NCI-H460 (cell line): Measurements from ENCODE around the gene BBX. TPM values are rescaled to one million over a fixed set of nuclear protein-coding genes. Genes with fewer than 3 reads are reported as not detected.
"Not testable (repeated sequence)": the region's sequence is repeated elsewhere in the genome, so short reads cannot be mapped to it uniquely, and the experiment has no call there.

ENCODE experiments used
- DNase-seq: peaks from one replicate; pipeline ENCODE4 v3.0.0-alpha.2; 2016; ENCODE audit warnings: low read depth; ENCODE audit errors: extremely low read depth
- total RNA-seq: library from RNA; depleted of rRNA; stranded (reverse); fragments of >200 nt; shearing (Covaris generic); gene quantifications from 2 replicates; pipeline ENCODE4 v1.2.3, GENCODE V29; 2014; rRNA removed

BBX gene
- total RNA-seq, 1 experiment from 2014 or later: 44.0 TPM

DNA sequence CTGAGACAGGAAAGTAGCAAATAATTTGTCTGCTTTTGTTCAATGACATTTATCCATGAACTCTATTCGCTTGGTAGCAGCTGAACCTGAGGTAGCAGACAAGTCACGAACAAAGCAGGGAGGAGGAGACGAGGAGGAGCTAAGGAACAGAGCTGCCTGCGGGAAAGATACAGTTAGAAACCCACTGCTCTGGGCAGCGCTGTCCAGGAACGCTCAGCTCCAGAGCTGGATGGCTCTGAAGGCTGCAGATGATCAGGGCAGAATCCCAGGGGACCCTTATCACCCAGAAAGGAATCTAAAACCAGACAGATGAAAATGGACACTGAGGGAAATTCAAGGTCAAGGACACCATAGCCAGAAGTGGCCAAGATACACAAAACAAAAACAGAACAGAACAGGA lies 310.3 kb downstream of the BBX start:
- no peak for DNase-seq

DNA sequence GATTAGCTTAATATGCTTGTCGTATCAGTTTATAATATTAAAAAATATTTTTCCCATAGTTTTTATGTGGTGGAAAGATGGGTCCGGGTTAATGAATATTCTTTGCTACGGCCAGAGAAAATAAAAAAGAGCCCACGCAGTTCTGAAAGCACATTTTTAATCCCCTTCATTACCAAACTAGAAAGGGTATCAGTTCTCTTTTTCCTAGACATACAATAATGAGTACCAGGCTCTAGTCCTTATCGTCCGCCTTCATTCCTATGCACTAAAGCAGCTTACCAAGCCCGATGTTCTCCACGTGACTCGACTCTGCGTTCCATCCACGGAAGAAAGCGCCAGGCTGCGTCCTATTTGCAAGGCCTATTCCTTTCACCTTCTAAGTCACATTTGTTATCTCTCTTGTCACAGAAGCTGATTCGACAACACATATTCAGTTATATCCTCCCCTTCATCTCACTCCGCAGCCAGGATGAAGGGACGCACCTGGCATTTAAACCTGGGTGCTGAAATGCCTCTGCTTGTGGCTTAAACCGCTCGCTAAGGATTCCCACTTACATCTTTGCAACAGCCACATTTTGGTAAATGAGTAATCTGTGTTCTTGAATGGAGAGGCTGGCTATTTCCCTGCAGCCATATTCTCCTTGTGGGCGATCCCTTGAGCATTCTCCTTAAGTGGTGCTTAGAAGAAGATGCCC lies 311.1 kb downstream of the BBX start:
- no peak for DNase-seq

DNA sequence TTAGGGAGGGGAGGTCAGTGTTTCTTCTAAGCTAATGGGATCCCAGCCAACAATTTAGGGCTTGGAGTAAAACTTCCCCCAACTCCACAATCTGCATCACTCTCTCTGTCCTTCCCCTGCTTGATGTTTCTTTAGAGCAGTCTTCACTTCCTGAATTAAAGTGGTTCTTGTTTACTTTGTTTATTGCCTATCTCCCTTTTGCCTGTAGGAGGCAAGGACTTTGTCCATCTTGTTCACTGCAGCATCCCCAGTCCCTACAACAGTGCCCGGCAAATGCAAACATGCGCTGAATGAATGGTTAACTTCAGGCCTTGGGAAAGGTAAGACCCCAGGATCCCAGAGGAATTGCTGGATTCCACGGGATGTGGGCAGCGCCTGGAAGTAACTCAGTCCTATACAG lies 312.2 kb downstream of the BBX start:
- not testable (repeated sequence) for DNase-seq

DNA sequence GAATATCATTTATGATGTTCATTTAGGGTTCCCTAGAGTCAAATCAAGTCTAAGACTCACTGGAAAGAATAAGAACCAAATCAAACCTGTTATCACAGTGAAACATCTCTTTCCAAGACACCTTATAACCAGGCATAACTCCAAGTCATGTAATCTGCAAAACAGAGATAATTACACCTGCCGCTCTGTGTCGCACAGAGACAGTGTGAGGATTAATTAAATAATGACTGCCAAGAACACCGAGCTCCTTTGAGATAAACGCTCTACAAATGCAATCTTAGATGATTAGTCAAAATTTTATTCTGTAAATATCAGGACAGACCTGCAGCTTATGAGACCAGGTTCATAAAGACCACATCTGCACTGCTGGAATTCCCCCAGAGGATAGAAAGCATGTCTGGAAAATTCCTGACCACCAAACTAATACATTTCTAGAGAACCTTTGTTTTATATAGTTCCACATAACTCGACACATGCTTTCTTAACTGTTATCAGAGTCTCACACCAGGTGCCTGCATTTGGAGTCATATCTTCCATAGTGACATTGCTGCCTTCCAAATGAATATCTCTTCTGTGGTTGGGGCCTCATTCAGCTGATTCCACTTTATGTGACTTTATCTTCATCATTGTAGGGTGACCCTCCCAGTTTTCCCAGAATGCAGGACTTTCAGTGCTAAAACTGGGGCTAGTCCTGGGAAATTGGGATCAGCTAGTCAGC lies 315.3 kb downstream of the BBX start:
- no peak for DNase-seq

DNA sequence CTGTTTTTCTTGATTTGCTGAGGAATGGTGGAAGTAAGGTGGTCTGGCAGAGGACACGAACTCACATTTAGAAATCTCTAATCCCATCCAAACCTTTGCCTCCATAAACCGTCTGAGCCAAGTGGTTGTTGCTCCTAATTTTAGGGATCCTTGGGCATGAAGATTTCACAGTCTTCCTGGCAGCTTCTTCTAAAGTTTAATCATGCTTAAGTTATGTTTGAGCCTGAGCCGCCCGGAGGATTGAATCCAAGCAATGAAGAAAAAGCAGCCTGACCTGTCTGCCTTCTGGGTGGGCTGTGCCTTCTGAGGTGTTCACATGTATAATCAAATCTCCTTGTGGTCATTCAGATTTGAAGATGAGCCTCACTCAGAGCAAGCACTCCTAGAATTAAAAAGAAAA lies 319.1 kb downstream of the BBX start:
- no peak for DNase-seq

DNA sequence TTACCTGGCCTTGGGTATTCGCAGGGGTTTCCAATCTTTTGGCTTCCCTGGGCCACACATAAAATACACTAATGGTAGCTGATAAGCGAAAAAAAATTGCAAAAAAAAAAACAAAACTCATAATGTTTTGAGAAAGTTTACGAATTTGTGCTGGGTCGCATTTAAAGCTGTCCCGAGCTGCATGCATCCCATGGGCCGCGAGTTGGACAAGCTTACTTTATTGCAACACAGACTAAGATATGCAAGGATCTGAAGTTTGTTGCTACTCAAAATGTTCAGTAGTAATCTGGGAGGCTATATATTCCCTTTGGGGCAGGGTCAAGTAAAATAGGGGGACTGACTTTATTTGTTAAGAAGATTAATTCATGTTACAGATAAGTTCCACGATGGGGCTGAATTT lies 320.2 kb downstream of the BBX start:
- no peak for DNase-seq

DNA sequence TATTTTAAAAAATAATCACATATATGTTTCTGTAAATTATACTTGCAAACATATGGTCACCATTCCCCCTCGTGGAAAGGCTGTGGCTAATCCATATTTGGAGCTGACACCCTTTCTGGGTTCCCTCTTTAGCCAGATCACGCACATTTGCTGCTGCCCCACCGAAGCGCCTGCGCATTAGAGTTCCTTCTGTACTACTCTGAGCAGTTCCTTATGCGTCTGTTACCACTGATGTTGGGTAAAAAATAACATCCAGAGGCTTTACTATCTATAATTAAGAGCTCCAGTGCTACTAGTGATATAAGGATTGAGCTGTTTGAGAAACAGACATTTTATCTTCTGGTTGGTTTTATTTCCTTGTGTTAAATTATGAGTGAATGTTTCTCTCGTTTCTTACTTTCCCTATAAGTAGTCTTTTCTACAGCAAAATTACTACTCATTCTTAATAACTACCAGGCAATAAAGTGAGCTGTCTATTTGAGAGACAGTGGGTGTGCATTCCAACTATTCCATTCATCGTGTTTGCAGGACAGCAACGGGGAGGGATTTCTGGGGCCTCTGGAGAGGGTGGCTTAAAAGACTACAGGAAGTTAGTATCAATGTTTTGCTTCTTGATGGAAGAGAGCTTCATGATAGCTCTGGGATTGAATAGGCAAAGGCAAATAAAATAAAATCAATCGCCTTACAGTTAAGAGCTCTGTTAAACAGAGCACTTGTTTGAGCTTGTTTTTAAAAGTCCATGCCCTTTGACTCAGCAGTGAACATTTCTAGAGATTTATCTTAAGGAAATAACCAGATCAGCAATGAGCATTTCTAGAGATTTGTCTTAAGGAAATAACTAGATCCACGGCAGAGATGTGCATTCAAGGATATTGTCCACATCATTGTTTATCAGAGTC lies 322.9 kb downstream of the BBX start:
- DNase-seq: no peak

DNA sequence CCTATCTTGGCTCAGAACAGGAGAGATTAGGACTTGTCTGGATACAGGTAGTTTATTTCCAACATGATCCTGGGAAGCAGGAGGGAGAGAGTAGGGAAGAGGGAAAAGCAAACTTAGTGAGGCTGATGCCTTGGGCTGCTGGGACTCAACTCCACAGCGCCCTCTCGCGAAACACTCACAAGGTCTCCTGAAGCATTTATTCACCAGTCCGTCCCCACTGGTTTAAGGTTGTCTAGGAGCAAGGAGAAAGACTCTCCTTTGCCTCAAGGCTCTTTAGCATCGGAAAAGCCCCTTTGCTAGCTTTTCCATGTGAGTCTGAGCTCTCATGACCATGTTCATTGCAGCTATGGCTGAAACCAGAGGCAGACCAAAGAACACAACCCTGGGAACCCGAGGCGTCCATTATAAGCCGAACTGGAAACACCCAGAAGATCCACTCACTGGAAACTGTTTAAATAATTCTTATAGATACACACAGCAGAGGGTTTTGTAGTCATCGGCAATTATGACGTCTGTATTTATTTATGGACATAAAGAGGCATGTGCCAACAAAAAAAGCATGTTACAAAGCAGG lies 323.6 kb downstream of the BBX start:
- peak; percentile 49 for DNase-seq

DNA sequence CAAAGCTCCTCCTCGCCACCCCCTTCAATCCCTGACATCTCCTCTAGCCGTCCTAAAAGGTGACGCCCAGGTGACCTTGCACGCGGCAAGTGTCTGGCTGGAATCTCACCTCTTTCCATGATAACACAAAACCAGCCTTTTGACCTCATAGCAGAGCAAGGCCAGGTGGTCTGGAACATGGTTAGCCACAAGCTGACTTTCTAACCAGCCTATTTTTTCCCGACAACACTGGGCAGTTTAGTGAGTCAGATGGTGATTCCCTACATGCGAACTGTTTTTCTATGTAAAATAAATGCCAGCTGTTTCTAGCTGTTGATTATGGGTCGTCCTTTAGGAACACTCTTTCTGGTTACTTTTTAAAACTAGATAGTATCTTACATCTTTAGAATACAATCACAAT lies 325.0 kb downstream of the BBX start:
- DNase-seq: no peak

DNA sequence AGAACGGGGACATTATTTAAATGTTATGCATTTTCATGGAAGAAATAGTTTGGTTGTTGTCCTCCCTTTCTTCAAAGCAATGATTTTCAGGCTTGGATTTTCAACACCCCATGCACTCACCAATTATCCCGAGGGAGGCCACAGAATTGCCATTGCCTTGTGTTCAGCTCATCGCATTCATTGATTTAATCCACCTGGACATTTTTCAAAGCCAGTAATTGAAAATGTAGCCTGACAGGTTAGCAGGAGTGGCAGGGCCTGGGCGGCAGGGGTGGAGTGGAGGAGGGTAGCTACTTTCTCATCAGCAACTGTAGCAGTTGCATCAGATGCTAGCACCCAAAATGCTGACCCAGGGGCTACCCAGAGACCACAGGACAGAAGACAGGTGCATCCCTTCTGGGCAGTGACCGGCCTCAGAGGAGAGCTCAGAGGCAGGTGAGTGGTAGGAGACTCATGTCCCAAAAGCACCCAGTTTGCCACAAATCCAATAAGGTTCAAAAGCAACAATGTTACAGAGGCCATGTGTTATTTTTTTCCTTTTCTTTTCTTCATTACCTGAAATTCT lies 325.7 kb downstream of the BBX start:
- no peak for DNase-seq

DNA sequence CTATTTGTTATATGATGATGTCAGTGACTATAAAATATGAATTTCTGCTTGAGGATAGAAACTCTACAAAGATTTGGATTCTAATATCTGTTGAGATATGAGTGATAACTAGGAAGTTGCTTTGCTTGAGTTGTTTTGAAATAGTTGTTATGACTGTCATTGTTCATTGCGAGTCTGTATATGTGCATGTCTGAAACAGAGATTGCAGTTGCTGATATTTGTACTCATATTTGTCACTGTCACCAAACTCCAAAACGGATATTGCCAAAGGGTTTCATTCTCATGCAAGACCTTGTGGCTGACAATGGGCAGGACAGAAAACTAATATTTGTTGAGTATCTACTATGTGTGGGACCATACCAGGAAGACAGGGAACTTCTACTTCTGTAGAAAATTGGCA lies 327.9 kb downstream of the BBX start:
- no peak for DNase-seq

DNA sequence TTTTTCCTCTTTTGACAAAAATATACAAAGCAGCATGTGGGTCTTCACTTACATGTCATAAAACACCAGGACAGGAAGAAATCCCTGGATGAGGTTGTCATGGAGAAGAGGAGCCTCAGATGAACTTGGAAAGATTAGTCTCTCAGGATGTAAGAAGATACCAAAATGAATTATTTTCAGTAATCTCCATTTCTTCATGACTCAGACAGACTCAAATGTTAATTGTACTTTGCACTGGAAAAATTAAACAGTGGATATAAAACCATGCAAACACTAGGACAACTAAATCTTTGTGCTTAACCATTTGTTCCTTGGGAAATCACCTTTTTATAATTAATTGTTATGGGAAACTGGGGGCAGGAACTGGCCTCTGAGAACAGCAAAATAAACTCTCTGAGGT lies 331.1 kb downstream of the BBX start:
- no peak for DNase-seq

DNA sequence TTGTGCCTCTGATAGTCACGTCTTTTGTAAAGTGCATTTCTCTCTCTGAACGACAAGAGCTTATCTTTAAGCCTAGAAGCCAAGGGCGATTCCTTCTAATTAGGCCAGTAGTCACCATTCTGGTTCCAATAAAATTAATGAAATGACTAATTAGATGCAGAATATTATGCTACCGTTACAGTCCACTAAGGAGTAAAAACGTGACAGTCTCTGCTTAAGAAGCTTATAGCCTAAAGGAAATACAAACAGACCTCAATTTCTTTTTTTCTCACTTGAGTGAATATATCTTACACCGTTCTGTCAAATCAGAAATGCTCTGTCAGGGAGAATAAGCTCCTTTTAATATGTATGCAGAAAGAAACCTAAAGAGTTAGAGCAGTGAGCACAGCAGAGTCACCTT lies 332.0 kb downstream of the BBX start:
- DNase-seq: no peak

DNA sequence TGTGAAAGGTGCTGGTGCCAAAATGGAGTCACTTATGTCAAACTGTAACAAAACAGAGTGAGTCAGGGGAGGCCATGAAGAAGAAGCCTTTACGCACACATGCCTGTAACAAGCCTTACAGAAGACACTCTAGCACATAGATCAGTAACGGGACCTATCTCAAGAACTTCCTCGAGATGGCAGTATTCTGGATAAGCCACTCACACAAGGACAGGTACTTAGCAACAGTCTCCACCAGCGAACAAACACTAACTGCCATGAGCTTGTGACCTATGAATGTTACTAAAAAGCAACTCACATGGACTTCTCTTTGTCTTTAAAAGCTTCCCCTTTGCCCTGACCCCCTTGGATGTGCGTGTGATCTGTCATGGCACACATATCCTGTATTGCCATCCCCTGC lies 332.9 kb downstream of the BBX start:
- peak; percentile 20 for DNase-seq

DNA sequence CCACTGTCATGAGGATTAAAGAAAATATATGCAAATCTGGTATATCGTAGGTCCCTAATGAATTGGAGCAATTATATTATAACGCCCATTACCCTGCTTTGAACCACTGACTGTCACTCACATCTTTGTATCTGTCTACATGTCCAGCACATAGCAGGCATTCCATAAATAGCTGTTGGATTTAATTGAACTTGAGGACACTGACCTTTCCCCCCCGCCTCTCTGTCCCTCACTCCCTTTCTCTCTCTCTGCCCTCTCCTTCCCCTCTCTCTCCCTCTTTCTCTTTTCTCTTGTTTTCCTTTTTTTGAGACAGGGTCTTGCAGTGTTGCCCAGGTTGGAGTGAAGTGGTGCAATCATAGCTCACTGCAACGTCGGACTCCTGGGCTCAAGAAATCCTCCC lies 335.1 kb downstream of the BBX start:
- no peak for DNase-seq

DNA sequence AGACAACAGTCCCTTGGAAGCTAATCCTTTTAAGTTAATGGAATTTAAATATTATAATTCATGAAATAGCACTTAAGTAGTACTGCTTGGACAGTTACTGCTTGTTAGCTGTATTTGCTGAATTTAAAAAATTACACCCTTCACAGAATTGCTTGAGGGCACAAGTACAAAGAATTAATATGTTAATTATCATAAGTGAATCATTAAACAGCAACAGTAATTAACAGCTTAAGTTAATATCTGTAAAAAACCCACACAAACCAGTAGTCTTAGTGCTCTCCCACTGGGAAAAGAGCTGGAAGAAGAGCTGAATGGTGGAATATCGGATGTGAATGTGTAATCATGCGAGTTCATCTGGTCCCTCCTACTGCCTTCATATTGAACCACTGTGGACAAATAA lies 336.1 kb downstream of the BBX start:
- DNase-seq: no peak

Other genes with a start within 250 kb of the BBX start
- not detected in 2 replicates for gene CCDC54, start 145.5 kb upstream of the BBX start, total RNA-seq